Smooth muscle cell (in vitro differentiated cells): ENCODE data around the gene TNNC2. TPM values are rescaled to one million over a fixed set of nuclear protein-coding genes. Genes with fewer than 3 reads are reported as not detected.
A peak's percentile ranks its signal among the peaks of the same experiment; 100 is the strongest.
"Not testable (repeated sequence)": the region's sequence is repeated elsewhere in the genome, so short reads cannot be mapped to it uniquely, and the experiment has no call there.

Experiments used
- DNase-seq: peaks from one replicate; lab custom pipeline; 2025; ENCODE audit not compliant: unreplicated experiment; lab: John Stamatoyannopoulos, UW
- H2AFZ ChIP-seq: fragments of 200-600 bp; sonication (generic); 2 replicates; pipeline ENCODE4 v1.6.0; 2016; ENCODE audit warnings: antibody characterized with exemption, low read depth, mild to moderate bottlenecking
- H3F3A ChIP-seq: fragments of 200-600 bp; sonication (generic); 2 replicates; pipeline ENCODE4 v1.6.0; 2017; ENCODE audit warnings: antibody characterized with exemption, low read depth
- H3K27ac ChIP-seq: fragments of 200-600 bp; sonication (generic); 2 replicates; pipeline ENCODE4 v1.5.1; 2016; ENCODE audit warnings: low read depth, mild to moderate bottlenecking
- H3K27me3 ChIP-seq: fragments of 200-600 bp; sonication (generic); 2 replicates; pipeline ENCODE4 v1.6.1; 2016; ENCODE audit warnings: low read depth, mild to moderate bottlenecking
- H3K36me3 ChIP-seq: fragments of 200-600 bp; sonication (generic); 2 replicates; pipeline ENCODE4 v1.5.1; 2016; ENCODE audit warnings: low read depth
- H3K4me1 ChIP-seq: fragments of 200-600 bp; sonication (generic); 2 replicates; pipeline ENCODE4 v1.5.1; 2016; ENCODE audit warnings: low read depth
- H3K4me2 ChIP-seq: fragments of 200-600 bp; sonication (generic); 2 replicates; pipeline ENCODE4 v1.6.0; 2016; ENCODE audit warnings: mild to moderate bottlenecking
- H3K4me3 ChIP-seq: fragments of 200-600 bp; sonication (generic); 2 replicates; pipeline ENCODE4 v1.5.1; 2016; ENCODE audit warnings: mild to moderate bottlenecking
- H3K79me2 ChIP-seq: fragments of 200-600 bp; sonication (generic); 2 replicates; pipeline ENCODE4 v1.6.0; 2016; ENCODE audit warnings: low read depth, mild to moderate bottlenecking
- H3K9ac ChIP-seq: fragments of 200-600 bp; sonication (generic); 2 replicates; pipeline ENCODE4 v1.6.0; 2016; ENCODE audit warnings: low read depth
- H3K9me3 ChIP-seq: fragments of 200-600 bp; sonication (generic); replicated peaks from 2 replicates; pipeline ENCODE4 v1.5.1; 2016; ENCODE audit warnings: low read depth
- H4K20me1 ChIP-seq: fragments of 200-600 bp; sonication (generic); 2 replicates; pipeline ENCODE4 v1.6.0; 2016; ENCODE audit warnings: low read depth
- CTCF ChIP-seq: fragments of 200-600 bp; sonication (generic); IDR thresholded peaks from 2 replicates; pipeline ENCODE4 v1.5.1; 2017; ENCODE audit warnings: borderline replicate concordance, mild to moderate bottlenecking, antibody characterized with exemption; ENCODE audit not compliant: insufficient read depth, poor library complexity, severe bottlenecking
- WGBS: methylation state at CpG from one replicate; pipeline ENCODE4 v1.1.7; 2016; ENCODE audit warnings: low lambda C conversion rate; 5-methylcytosine and 5-hydroxymethylcytosine counted together
- polyA plus RNA-seq: library from polyadenylated mRNA; unstranded; fragments of >200 nt; fragmentation: Nextera tagmentation; extraction: Ambion mirVana; gene quantifications from 2 replicates; pipeline ENCODE4 v1.2.1, GENCODE V29; 2016
- total RNA-seq: library from RNA; depleted of rRNA; stranded (reverse); fragments of >200 nt; gene quantifications from 2 replicates; pipeline ENCODE4 v1.2.3, GENCODE V29; 2014

The TNNC2 gene
- total RNA-seq (1.7 TPM in 1 of 2 replicates, not detected in the other), polyA plus RNA-seq (0.78 and 1.2 TPM in 2 replicates)

- H3K9ac ChIP-seq: no peak within 1 kb of the TSS
- no peaks in the 10 kb centered on the region for H4K20me1 ChIP-seq
- H3K4me1 ChIP-seq: peaks cover 14% of the 10 kb centered on the region
- H3F3A ChIP-seq: no peaks in the 10 kb centered on the region
- peak within 1 kb of the TSS; percentile 26 for H3K27ac ChIP-seq
- no peak for DNase-seq
- H3K27me3 ChIP-seq: peaks cover 6% of the 10 kb centered on the region
- H2AFZ ChIP-seq: peak within 1 kb of the TSS; percentile 3
- H3K36me3 ChIP-seq: no peaks in the 10 kb centered on the region
- H3K79me2 ChIP-seq: no peaks in the 10 kb centered on the region
- H3K4me2 ChIP-seq: peak within 1 kb of the TSS; percentile 45
- TF ChIP-seq CTCF: no peak
- H3K9me3 ChIP-seq: no peaks in the 10 kb centered on the region
- WGBS: 92% methylated on average over 8 of the region's 8 CpGs
- no peak within 1 kb of the TSS for H3K4me3 ChIP-seq
These were observed at the start of gene TNNC2 for GRCh38 chr20:45827030-45827652. TSS of gene TNNC2 (minus strand) at chr20:45827312. CDS start at chr20:45827248, 64 bp downstream.

DNA sequence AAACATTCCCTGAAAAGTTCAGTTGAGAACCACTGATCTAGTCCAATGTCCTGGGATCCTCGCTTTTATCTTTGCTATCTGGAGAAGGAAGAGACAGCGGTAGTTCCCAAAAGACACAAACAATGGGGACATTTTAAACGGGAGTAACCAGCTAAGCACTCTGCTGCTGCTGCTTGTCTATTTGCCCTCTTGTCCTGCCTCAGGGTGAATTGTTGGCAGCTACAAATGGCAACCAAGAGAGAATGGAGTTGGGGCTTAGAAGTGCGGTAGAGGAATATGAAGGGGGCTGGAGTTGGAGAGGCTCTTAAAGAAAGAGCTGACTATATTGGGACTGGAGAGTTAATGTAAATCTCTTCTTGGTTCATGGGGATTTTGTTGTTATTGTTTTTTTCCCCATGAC, 47.5 kb upstream of the TNNC2 start:
- H2AFZ ChIP-seq: no peak overlapping the region
- H3K79me2 ChIP-seq: no peaks in the 10 kb centered on the region
- H3K9me3 ChIP-seq: no peaks in the 10 kb centered on the region
- peaks cover 4% of the 10 kb centered on the region for H3K36me3 ChIP-seq
- WGBS: 71% methylated on average over 4 of the region's 4 CpGs
- H3K9ac ChIP-seq: no peak overlapping the region
- no peaks in the 10 kb centered on the region for H3F3A ChIP-seq
- no peak overlapping the region for H3K27ac ChIP-seq
- H3K4me1 ChIP-seq: no peaks in the 10 kb centered on the region
- no peak for DNase-seq
- no peaks in the 10 kb centered on the region for H4K20me1 ChIP-seq
- H3K27me3 ChIP-seq: no peaks in the 10 kb centered on the region
- H3K4me3 ChIP-seq: no peak overlapping the region
- H3K4me2 ChIP-seq: no peak overlapping the region
- TF ChIP-seq CTCF: no peak

- not testable (repeated sequence) for H3K9ac ChIP-seq, H3K27ac ChIP-seq, H3K4me1 ChIP-seq, H3F3A ChIP-seq, H3K27me3 ChIP-seq, H3K4me2 ChIP-seq, H3K9me3 ChIP-seq, DNase-seq, H3K79me2 ChIP-seq, H3K36me3 ChIP-seq, H2AFZ ChIP-seq, H4K20me1 ChIP-seq, H3K4me3 ChIP-seq
- WGBS: 95% methylated on average over 10 of the region's 10 CpGs
These were observed 47.0 kb upstream of the TNNC2 start for GRCh38 chr20:45874104-45874481.

DNA sequence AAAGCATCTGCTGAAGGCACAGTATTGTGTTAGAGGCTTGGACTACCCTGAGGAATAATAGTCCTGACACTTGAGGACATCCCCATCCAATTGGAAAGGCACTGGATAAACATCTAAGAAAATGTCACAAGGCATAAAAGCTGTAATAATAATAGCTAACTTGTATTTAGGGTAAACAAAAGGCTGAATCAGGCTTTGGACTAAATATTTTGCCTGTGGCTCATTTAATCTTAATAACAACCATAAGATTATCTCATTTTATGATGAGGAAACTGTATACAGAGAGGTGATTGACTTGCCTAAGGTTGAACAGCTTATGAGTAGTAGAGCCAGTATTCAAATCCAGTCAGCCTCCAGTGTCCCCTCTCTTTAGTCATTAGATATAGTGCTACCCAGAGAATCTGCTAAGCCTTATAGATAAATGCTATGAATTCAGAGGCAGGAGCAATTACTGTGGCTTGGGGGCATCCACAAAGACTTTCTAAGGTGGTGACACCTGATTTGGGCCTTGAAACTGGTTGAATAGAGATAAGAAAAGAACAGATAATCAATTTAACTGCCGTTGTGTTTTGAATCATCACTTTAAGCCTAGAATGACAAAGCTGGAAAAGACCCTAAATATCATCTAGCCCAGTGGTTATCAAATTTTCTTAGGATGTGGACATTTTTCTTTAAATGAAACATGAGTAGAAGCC, 46.4 kb upstream of the TNNC2 start:
- no peak for DNase-seq
- H3K27me3 ChIP-seq: no peaks in the 10 kb centered on the region
- TF ChIP-seq CTCF: no peak
- H3K36me3 ChIP-seq: peaks cover 4% of the 10 kb centered on the region
- H3K4me1 ChIP-seq: no peaks in the 10 kb centered on the region
- no peaks in the 10 kb centered on the region for H3K9me3 ChIP-seq
- no peak overlapping the region for H3K4me3 ChIP-seq
- H3K79me2 ChIP-seq: no peaks in the 10 kb centered on the region
- no peak overlapping the region for H3K27ac ChIP-seq
- no peaks in the 10 kb centered on the region for H3F3A ChIP-seq
- H3K9ac ChIP-seq: no peak overlapping the region
- no peak overlapping the region for H2AFZ ChIP-seq
- 93% methylated on average over 1 of the region's 1 CpG for WGBS
- no peaks in the 10 kb centered on the region for H4K20me1 ChIP-seq
- no peak overlapping the region for H3K4me2 ChIP-seq
